HEK293 (cell line): ENCODE measurements around the gene WNT1.

Source experiments
- CTCF ChIA-PET: fragments of 350-600 bp; formaldehyde crosslinking; extraction: SDS; loops from one replicate; lab custom pipeline; 2021; ENCODE audit warnings: antibody characterized with exemption; lab: Yijun Ruan, JAX
- POLR2A ChIA-PET: fragments of 300-600 bp; formaldehyde crosslinking; extraction: SDS; loops from one replicate; lab custom pipeline; 2020; ENCODE audit warnings: antibody characterized with exemption, inconsistent platforms; lab: Yijun Ruan, JAX
- H3K27ac ChIP-seq: fragments of 200-500 bp; sonication (Bioruptor generic); 2 replicates; pipeline ENCODE4 v1.5.1; 2014; ENCODE audit warnings: low read depth, low read length, control low read depth, inconsistent platforms; ENCODE audit errors: extremely low read depth
- H3K36me3 ChIP-seq, 2 experiments: fragments of 200-500 bp in 1 of 2; sonication (Bioruptor generic) in 1 of 2; 1 replicate in 1 of 2; 2 replicates in 1 of 2; pipeline ENCODE4 v1.5.1; 2014 to 2017; ENCODE audit warnings: inconsistent platforms in 2 of 2, low read length in 2 of 2; ENCODE audit not compliant: control insufficient read depth in 2 of 2, insufficient read depth in 1 of 2
- H3K4me1 ChIP-seq: fragments of 200-500 bp; sonication (Bioruptor generic); 2 replicates; pipeline ENCODE4 v1.5.1; 2014; ENCODE audit warnings: mild to moderate bottlenecking, low read length, inconsistent platforms; ENCODE audit not compliant: control insufficient read depth, insufficient read depth
- H3K4me3 ChIP-seq: 2 replicates; pipeline ENCODE4 v1.5.1; 2011; ENCODE audit warnings: low read depth, mild to moderate bottlenecking, control low read depth, low read length, moderate library complexity
- H3K9me3 ChIP-seq: fragments of 200-500 bp; sonication (Bioruptor generic); 2 replicates; pipeline ENCODE4 v1.5.1; 2014; ENCODE audit warnings: low read depth, low read length, inconsistent platforms; ENCODE audit not compliant: control insufficient read depth, insufficient read depth
- AEBP2 ChIP-seq: fragments of 450-650 bp; formaldehyde crosslinking; IDR thresholded peaks from 2 replicates; pipeline ENCODE4 v1.5.1; 2016; ENCODE audit warnings: missing biosample characterization, missing genetic modification characterization, borderline replicate concordance
- BCL11B ChIP-seq: fragments of 450-650 bp; formaldehyde crosslinking; IDR thresholded peaks from 2 replicates; pipeline ENCODE4 v1.5.1; 2016; ENCODE audit warnings: low read depth, missing biosample characterization, missing genetic modification characterization
- CTCF ChIP-seq: fragments of 450-650 bp; formaldehyde crosslinking; IDR thresholded peaks from 2 replicates; pipeline ENCODE4 v1.5.1; 2016; ENCODE audit warnings: missing biosample characterization, missing genetic modification characterization
- KLF17 ChIP-seq: fragments of 450-650 bp; formaldehyde crosslinking; IDR thresholded peaks from 2 replicates; pipeline ENCODE4 v1.5.1; 2016; ENCODE audit warnings: missing biosample characterization, missing genetic modification characterization
- MEIS1 ChIP-seq: sonication (generic); formaldehyde crosslinking; IDR thresholded peaks from 2 replicates; pipeline ENCODE4 v1.8.1; 2022; ENCODE audit warnings: missing genetic modification reagents, mild to moderate bottlenecking, borderline replicate concordance
- SP3 ChIP-seq: fragments of 450-650 bp; formaldehyde crosslinking; IDR thresholded peaks from 2 replicates; pipeline ENCODE4 v1.5.1; 2016; ENCODE audit warnings: missing biosample characterization, missing genetic modification characterization
- ZNF169 ChIP-seq: fragments of 450-650 bp; formaldehyde crosslinking; IDR thresholded peaks from 2 replicates; pipeline ENCODE4 v1.5.1; 2016; ENCODE audit warnings: missing biosample characterization, missing genetic modification characterization
- ZNF335 ChIP-seq: fragments of 450-650 bp; formaldehyde crosslinking; conservative IDR thresholded peaks from 2 replicates; pipeline ENCODE4 v1.5.1; 2016; ENCODE audit warnings: missing biosample characterization, missing genetic modification characterization
- ZNF362 ChIP-seq: fragments of 450-650 bp; formaldehyde crosslinking; IDR thresholded peaks from 2 replicates; pipeline ENCODE4 v1.5.1; 2016; ENCODE audit warnings: missing biosample characterization, missing genetic modification characterization
- ZNF571 ChIP-seq: fragments of 450-650 bp; formaldehyde crosslinking; IDR thresholded peaks from 2 replicates; pipeline ENCODE4 v1.5.0; 2017; ENCODE audit warnings: missing biosample characterization, missing genetic modification characterization
- ZNF600 ChIP-seq: fragments of 450-650 bp; formaldehyde crosslinking; IDR thresholded peaks from 2 replicates; pipeline ENCODE4 v1.5.1; 2016; ENCODE audit warnings: missing biosample characterization, missing genetic modification characterization
- ZNF623 ChIP-seq: fragments of 450-650 bp; formaldehyde crosslinking; IDR thresholded peaks from 2 replicates; pipeline ENCODE4 v1.5.1; 2016; ENCODE audit warnings: missing biosample characterization, missing genetic modification characterization
- ZNF624 ChIP-seq: fragments of 450-650 bp; formaldehyde crosslinking; IDR thresholded peaks from 2 replicates; pipeline ENCODE4 v1.5.1; 2017; ENCODE audit warnings: missing biosample characterization, missing genetic modification characterization
- ZNF692 ChIP-seq: fragments of 450-650 bp; formaldehyde crosslinking; IDR thresholded peaks from 2 replicates; pipeline ENCODE4 v1.5.1; 2016; ENCODE audit warnings: missing biosample characterization, missing genetic modification characterization
- ZNF792 ChIP-seq: fragments of 450-650 bp; formaldehyde crosslinking; IDR thresholded peaks from 2 replicates; pipeline ENCODE4 v1.5.1; 2016; ENCODE audit warnings: missing biosample characterization, missing genetic modification characterization
- ZXDB ChIP-seq: fragments of 450-650 bp; formaldehyde crosslinking; IDR thresholded peaks from 2 replicates; pipeline ENCODE4 v1.5.1; 2016; ENCODE audit warnings: missing biosample characterization, missing genetic modification characterization

Gene WNT1

GRCh38 chr12:48937170-48937569 lies 41.0 kb upstream of the WNT1 start:
- H3K27ac ChIP-seq, result no peak overlapping the region
- POLR2A ChIA-PET, result interaction anchor here (0.7 to 1.6 kb wide), 2 partner anchors 34 to 84 kb away, joined by 3 read pairs; partner anchors contain the start of gene WNT10B
- H3K4me3 ChIP-seq, result no peak overlapping the region
- CTCF ChIA-PET, result interaction anchor here (0.6 to 10.0 kb wide), 15 partner anchors 11 to 176 kb away, joined by 3 to 95 read pairs (median 5); partner anchors contain the start of genes ARF3, DDX23 and FKBP11
- peaks cover 27 to 90% of the 10 kb centered on the region in 2 experiments for H3K36me3 ChIP-seq
- H3K9me3 ChIP-seq, result no peaks in the 10 kb centered on the region
- no peaks in the 10 kb centered on the region for H3K4me1 ChIP-seq
- TF ChIP-seq ZNF792 (tag by site-specific recombination) (no peak), ZNF169 (tag by site-specific recombination) (no peak), CTCF (0 out of 2 replicates have a peak, but pooled peaks have one; percentile 9), ZXDB (tag by site-specific recombination) (no peak), ZNF335 (peak; percentile 77; the same call in 1 of the 2 replicates), ZNF623 (tag by site-specific recombination) (no peak)

GRCh38 chr12:48938805-48939204 lies 39.3 kb upstream of the WNT1 start:
- TF ChIP-seq SP3 (tag by site-specific recombination) (no peak), KLF17 (tag by site-specific recombination) (0 out of 2 replicates have a peak, but pooled peaks have one; percentile 33), BCL11B (tag by site-specific recombination) (no peak)
- Histone ChIP-seq H3K4me1 (no peaks in the 10 kb centered on the region), H3K36me3 (peaks cover 17 to 83% of the 10 kb centered on the region in 2 experiments), H3K27ac (no peak overlapping the region), H3K9me3 (no peaks in the 10 kb centered on the region), H3K4me3 (no peak overlapping the region)
- ChIA-PET CTCF (interaction anchor here (0.5 to 8.2 kb wide), 16 partner anchors 9 to 321 kb away, joined by 3 to 64 read pairs (median 3); partner anchors contain the start of genes ARF3 and WNT1), POLR2A (interaction anchor here (0.6 kb wide), 1 partner anchor 40 kb away, joined by 6 read pairs; no protein-coding TSS in a partner anchor)

GRCh38 chr12:48940181-48940580 lies 37.9 kb upstream of the WNT1 start:
- Histone ChIP-seq H3K27ac (no peak overlapping the region), H3K4me3 (no peak overlapping the region), H3K9me3 (no peaks in the 10 kb centered on the region), H3K4me1 (no peaks in the 10 kb centered on the region), H3K36me3 (peaks cover 9 to 78% of the 10 kb centered on the region in 2 experiments)
- ChIA-PET POLR2A (no interaction called here), CTCF (interaction anchor here (0.6 to 8.2 kb wide), 11 partner anchors 15 to 434 kb away, joined by 3 to 64 read pairs (median 4); partner anchors contain the start of gene ARF3)
- TF ChIP-seq ZNF600 (tag by site-specific recombination) (0 out of 2 replicates have a peak, but pooled peaks have one; percentile 3), SP3 (tag by site-specific recombination) (no peak), ZNF362 (tag by site-specific recombination) (no peak), MEIS1 (CRISPR knock-in tag) (no peak), ZNF624 (tag by site-specific recombination) (no peak), ZNF571 (tag by site-specific recombination) (no peak), AEBP2 (tag by site-specific recombination) (no peak), ZNF692 (tag by site-specific recombination) (no peak)
